NCI-H1105 (cell line): ENCODE measurements around the gene CHRNA3.
"Not testable (repeated sequence)": the region's sequence is repeated elsewhere in the genome, so short reads cannot be mapped to it uniquely, and the experiment has no call there.

ENCODE experiments used
- DNase-seq: peaks from one replicate; lab custom pipeline; 2025; lab: John Stamatoyannopoulos, UW

Gene CHRNA3

DNA sequence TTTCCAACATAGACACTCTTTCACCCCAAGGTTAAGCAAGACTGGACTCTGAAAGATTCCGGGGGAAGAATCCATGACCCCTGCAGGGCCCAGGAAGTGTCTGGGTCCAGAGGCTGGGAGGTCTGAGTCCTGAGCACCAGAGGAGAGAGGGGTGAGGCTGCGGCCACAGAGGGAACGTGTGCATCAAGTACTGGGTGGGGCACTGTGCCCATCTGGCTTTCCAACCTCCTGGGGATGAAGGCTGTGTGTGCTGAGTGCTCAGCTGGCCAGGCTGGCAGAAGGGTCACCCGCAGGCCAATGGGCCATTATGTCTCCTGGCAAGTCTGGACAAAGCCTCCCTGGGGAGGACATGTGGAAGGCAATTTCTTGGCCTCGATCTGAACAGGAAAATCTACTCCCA, 3.3 kb downstream of the CHRNA3 start:
- no peak for DNase-seq

DNA sequence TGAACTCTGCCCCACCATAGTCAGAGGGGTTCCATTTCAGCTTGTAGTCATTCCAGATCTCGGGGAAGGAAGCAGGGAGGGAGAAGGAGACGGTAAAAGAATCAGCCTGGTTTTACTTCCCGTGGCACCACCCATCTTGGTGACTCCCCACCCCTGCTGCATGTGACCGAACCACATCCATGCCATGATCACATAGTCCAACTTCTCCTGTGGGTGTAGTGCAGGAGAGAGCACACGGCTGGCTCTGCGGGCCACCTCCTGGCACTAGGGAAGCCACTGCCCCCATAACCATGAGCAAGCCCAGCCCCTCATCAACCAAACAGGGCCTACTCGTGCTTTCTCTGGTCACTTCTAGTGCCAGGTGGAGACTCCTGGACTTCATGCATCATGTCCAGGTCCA, 3.7 kb downstream of the CHRNA3 start:
- no peak for DNase-seq

DNA sequence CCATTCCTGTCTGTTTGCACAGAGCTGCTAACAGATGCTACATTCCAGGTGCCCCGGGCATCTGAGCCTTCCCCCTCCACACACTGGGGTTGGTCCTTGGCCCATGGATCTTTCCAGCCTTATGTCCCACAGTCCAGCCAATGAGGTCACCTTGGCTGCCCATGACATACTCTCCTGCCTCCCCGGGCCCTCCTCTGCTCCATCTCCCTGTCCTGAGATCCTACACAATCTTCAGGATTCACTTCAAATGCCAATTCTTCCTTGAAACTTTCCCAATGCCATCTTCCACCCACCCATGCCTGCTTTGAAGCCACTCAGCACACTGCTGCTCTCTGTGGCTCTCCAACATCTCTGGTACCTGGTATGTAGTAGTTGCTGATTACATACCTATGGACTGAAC, 4.3 kb downstream of the CHRNA3 start:
- DNase-seq, result no peak

DNA sequence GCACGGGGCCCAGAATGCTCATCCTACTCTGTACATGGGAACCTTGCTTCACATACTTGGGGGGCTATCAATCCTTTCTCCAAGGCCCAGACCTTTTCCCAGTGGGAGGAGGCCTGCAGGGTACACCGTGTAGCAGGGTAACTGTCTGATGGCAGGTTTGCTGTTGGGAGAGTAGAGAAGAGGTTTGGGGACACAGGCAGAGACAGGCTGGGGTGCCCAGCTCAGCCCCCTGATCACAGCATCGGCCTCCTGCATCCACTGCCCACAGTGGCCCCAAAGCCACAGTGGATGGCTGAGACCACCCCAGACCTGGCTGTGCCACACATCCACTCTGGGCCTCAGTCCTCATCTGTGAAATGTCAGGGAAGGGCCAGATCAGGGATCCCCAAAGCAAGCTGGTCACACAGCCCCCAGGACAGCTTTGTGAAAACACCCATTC, 5.6 kb downstream of the CHRNA3 start:
- DNase-seq, result no peak

DNA sequence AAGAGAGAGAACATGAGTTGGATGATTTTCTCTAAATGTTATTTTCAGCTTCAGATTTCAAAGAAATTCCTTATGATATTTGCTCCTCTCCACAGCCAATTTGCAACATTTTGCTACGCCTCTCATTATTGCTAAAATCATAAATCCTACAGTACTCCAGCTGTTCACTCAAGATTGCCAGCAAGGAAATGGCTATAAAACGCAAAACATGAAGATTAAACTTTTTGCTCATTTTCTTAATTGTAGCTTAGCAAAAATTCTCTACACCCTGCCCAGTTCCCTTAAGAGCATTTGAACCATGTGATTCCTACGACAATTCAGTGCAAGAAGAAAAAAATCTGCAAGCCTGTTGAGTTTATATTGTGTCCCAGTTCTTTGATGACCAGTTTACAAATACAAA, 6.8 kb downstream of the CHRNA3 start:
- no peak for DNase-seq

DNA sequence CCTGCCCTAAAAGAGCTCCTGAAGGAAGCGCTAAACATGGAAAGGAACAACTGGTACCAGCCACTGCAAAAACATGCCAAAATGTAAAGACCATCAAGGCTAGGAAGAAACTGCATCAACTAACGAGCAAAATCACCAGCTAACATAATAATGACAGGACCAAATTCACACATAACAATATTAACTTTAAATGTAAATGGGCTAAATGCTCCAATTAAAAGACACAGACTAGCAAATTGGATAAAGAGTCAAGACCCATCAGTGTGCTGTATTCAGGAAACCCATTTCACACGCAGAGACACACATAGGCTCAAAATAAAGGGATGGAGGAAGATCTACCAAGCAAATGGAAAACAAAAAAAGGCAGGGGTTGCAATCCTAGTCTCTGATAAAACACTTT, 11.2 kb downstream of the CHRNA3 start:
- DNase-seq, result not testable (repeated sequence)

DNA sequence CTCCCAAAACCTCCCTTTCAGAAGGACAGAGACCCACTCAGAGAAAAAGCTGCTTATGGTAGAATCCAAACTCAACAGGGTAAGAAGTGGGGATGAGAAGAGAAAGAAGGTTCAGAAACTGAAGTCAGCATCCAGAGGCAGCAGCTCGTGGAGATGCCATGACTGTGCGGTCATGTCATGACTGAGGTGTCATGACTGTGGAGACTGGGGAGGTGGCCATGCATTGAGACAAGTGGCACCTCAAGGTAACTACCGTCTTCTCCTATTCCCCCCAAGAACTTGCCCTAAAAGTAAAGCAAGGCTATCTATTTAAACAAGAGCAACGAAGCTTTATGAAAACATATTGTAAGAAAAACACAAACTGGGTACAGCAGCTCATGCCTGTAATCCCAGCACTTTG, 15.1 kb downstream of the CHRNA3 start:
- DNase-seq, result no peak

DNA sequence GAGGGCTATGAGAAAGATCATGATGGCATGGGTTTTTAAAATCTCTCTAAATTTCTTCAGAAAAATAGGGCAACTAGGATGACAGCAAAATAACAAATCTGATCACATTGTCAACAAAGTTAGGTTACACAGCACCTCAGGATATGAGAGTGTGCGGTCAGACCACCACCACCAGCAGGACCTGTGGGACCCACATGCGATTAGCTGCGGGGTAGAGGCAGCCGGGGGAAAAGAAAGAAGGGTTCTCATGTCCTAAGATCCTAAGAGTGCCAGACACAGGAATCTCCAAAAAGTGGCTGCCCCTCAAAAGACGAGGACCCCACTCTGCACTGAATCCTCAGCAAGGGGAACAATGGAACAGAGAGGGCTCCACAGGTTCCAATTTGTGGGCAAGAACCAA, 15.6 kb downstream of the CHRNA3 start:
- DNase-seq, result no peak

DNA sequence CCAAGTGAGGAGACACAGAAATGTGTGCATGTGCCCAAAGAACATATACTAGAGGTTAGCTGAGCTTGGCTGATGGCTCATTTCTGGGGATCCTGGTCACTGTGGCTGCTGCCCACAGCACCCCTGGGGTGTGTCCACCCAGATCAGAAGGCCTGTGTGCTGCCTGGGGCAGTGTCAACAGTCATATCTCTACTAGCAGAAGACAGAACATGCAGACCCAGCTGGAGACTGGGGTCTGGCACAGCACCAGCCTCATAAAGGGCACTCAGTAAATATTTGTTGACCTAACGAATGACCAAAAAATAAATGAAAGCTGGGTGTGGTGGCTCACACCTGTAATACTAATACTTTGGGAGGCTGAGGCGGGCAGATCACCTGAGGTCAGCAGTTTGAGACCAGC, 16.4 kb downstream of the CHRNA3 start:
- DNase-seq, result no peak

DNA sequence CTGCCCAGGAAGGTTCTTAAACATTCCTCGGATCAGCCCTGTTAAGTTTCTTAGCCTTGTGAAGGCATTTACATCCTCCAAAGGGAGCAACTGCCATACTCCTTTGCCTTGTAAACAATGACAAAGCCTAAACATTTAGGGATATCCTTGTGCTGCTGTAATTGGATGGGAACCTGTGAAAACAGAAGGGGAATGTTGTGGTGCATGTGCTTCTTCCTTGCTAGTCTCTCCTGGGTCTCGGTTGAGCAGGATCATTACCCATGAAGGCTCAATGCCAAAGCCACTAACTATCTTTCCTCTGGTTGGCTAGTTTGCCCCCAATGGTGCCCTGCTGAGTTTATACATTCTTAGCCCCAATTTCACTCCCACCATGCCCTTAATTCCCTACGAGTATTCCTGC, 17.3 kb downstream of the CHRNA3 start:
- no peak for DNase-seq

DNA sequence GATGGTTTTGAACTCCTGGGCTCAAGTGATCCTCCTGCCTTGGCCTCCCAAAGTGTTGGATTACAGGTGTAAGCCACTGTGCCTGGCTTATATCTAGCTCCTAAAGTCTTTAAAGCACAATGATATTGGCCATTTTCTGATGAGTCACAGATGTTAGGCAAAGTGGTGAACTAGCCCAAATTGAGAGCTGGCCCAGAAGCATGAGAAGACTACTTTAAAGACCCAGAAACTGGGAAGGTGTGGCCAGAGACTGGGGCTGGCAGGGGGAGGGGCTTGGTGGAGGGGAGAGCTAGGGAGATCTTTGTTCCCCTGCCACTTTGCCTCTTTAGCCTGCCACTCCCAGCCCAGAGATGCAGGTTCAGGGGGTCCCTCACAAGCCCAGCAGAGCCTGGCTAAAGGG, 21.6 kb downstream of the CHRNA3 start:
- no peak for DNase-seq

DNA sequence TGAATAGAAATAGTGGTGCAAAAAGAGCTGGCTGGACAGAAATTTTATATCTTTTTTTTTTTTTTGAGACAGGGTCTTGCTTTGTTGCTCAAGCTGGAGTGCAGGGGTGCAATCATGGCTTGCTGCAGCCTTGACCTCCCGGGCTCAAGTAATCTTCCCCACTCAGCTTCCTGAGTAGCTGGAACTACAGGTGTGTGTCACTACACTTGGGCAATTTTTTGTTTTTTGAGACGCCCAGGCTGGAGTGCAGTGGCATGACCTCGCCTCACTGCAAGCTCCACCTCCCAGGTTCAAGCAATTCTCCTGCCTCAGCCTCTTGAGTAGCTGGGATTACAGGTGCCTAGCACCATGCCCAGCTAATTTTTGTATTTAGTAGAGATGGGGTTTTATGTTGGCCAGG, 22.4 kb downstream of the CHRNA3 start:
- no peak for DNase-seq

DNA sequence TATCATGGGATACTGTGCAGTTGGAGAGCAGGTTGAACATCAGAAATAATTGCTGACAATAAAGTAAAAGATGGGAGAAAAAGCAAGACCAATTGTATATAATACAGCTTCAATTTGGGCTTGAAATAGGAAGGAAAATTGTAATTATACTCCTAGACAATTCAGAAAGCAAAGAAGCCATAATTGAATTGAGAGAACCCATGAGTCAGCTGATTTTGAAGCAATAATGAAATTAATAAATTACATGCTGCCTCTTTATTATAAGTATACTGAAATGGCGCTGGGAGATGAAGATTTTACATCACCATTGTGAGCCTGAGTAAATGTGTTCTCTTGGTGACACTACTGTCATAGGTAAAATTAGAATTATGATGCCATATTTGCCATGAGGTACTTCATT, 23.2 kb downstream of the CHRNA3 start:
- DNase-seq, result no peak

DNA sequence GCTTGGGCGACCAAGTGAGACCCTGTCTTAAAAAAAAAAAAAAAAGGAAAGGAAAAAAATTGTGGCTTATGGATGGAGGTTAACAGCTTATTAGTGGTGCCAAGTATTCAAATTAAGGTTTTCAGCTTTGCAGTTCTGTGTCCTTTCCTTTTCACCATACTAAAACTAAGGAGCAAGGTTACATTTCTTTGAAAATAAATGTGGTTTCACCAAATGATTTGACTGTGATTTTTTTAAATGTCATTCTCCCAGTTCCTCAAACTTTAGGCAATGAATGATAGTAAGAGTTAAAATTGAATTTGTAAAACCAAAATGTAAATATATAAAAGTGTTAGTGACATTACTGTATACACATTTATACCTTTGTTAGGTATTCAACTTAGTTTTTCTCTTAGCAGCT, 45.9 kb downstream of the CHRNA3 start:
- no peak for DNase-seq

DNA sequence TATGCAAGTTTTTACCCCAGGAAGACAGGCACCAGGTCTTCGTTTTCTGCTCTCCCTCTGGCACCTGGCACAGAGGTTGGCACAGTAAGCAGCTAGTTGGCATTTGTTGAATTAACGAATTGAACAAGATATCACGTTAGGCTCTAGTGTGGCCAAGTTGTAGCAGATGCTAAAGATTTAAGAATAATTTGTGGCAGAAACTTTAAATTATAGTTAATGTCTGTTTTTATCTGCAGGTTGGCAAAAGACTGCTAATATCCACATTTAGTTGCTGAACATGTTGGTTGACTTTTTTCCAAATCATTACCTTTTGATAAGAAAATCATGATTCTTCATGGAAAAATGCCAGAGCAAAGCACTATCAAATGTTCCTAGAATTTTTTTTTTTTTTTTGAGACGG, 47.4 kb downstream of the CHRNA3 start:
- DNase-seq, result no peak

DNA sequence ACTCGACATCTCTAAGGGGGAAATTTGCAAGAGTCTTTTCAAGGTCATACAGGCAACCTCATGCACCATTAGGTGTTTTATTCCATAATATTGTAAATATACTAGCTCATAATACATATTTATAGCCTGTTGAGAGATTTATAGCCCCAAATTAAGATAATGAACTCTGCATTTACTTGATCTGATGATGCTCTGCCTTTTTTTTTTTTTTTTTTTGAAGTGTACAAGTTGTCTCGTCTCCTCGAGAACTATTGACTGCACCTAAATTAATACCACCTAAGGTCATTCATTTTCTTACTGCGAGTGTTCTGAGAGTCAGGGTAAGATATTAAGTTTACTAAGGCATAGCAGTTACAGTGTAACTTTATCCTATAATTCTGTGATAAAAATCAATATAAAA, 49.4 kb downstream of the CHRNA3 start:
- no peak for DNase-seq

DNA sequence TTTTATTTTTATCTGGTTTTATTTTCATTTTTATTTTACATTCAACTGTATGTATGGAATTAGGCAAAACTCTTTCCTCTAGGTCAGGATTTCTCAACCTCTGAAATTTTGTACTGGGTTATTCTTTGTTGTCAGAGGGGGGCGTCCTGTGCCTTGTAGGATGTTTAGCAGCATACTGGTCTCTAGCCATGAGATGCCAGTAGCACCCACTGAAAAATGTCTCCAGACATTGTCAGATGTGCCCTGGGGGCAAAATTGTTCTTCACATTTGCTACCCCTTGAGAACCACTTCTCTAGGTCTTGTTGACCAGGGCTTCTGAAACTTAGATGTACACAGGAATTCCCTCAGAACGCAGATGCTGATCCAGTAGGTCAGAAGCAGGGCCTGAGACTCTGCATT, 50.1 kb downstream of the CHRNA3 start:
- no peak for DNase-seq

DNA sequence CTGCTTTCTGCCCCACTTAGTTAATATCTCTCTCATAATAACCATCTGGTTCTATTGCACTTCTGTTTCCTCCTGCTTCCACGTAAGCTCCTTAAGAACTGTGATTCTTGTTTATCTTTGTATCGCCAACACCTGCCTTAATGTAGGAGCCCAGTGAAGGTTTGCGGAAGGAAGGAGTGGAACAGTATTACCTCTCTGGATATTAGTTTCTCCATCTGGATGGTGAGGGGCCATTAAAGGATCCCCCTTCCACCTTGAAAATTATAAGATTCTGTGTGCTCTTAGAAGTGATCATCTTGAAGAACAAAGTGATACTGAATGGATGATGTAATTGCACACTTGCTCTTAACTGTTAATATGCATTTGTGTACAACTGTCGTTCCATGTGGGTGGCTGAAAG, 53.3 kb downstream of the CHRNA3 start:
- DNase-seq, result no peak

DNA sequence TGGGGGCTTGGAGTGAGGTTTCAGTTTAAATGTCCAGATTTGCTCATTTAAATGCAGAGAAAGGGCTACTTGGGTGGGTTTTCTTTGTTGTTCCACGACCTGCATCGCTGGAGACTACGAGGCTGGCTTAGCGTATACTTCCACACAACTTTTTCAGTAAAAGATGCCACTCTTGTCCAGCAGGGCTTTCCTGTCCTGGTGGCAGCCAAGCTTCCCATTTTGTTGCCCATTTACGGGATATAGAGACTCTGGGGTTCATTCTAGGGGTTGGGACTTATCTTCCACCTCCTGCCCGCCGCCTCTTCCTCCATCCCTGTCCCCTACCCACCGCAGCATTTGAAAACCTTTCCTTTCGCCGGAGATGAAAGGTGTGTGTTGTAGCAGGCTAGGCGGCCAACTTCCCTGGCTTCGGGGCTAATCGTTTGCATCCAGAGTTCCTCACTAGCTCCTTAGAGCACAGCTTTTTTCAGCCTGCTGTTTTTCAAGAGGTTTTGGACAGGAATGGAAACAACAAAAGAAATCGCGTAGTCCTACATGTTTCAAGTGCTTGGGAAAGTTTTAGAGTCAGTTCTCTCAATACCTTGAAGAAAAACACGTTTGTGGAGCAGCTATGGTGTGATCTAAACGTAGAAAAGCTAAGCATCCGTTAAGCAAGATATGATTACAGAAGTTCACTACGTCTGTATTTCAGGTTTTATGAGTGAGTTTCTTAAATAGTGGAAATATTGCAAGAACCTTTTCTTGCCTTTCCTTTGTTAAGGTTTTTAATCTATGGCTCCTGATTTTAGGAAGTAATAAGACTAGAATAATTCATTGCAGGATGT, 54.6 kb downstream of the CHRNA3 start:
- no peak for DNase-seq

DNA sequence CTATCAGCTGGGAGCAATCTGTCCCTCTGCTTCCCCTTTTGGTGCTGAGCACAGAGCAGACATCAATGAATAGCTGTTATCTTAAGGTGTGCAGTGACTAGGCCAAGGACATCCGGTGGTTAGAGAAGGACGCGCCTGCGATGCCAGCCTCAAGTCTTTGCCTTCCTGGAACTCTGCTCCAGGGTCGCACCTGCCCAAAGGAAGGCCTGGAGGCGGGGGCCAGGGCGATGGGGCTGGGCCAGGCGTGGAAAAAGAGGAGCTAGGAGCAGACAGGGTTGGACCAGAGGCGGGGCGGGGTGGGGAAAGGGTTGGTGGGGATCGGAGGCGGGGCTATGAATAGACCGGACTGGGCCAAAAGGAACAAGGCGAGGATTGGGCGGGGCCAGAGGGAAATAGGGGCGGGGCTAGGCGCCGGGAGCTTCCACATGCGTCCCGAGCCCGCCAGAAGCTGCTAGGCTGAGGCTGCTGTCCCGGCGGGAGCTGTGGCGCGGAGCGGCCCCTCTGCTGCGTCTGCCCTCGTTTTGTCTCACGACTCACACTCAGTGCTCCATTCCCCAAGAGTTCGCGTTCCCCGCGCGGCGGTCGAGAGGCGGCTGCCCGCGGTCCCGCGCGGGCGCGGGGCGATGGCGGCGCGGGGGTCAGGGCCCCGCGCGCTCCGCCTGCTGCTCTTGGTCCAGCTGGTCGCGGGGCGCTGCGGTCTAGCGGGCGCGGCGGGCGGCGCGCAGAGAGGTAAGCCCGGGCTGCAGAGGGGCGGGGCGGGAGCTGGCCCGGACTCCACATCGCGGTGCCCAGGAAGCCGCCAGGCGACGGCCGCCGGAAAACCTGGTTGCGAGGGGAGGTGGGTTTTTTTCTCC, 55.5 kb downstream of the CHRNA3 start, which contains the start of gene CHRNA5:
CHRNA5 (plus strand) TSS at position 424 of the 854 bp plus-strand sequence; CDS start at position 624, 200 bp downstream.
- DNase-seq, result peak; percentile 88

DNA sequence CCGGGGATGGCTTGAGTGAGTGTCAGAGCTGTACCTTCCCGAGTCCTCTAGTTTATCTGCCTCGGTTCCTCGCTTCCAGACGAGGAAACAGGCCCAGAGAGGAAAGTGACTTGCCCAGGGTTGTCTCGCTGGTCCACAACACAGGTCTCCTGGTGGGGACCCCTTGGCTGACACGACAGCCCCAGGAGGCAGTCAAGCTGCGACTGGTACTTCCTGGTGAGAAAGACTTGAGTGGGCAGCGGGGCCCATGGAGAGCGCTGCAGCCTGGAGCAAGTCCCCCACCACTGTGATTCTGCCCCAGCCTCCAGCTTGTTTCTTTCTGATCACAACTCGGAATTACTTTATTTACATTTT, 56.1 kb downstream of the CHRNA3 start:
- DNase-seq, result no peak

DNA sequence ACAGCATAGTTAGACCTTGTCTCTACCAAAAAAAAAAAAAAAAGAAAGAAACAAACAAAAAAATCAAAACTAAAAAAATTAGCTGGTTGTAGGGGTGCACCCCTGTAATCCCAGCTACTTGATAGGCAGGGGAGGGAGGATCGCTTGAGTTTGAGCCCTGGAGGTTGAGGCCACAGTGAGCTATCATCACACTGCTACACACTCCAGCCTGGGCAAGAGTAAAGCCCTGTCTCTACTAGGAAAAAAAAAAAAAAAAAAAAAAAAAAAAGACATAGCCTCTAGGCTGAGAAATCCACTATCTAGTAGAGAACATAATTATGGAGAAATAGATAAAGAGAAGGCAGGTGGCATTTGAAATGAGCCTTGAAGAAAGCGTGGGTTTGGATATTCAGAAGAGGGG, 57.7 kb downstream of the CHRNA3 start:
- no peak for DNase-seq

DNA sequence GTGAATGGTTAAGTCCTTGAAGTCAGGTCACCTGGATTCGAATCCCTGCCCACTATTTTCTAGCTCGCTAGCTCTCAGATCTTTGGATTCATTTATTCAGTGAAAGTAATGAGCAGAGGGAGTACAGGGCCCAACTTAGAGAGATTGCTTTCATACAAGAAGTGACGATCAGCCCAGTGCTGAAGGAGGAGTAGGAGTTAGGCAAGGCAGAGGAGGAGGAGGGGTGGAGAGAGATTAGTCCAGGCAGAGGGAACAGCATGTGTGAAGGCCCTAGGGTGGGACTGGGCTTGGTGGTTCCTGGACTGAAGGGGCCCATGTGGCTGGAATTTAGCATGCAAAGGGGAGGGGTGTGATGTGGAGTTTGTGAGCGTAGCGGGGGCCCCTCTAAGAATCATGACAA, 59.3 kb downstream of the CHRNA3 start:
- no peak for DNase-seq
